PC-3 (cell line): ENCODE results near the gene LTA4H. TPM values are rescaled to one million over a fixed set of nuclear protein-coding genes. Genes with fewer than 3 reads are reported as not detected.

Experiments
- ATAC-seq: fragments of 200-7000 bp; cut with Tn5 transposase; 2 replicates; pipeline ENCODE4 v1.9.1; 2020; ENCODE audit warnings: mild to moderate bottlenecking, moderate library complexity
- BruUV-seq: library from RNA; stranded (reverse); fragments of 400-500 nt; replicated peaks from 2 replicates; lab custom pipeline; 2021; lab: Mats Ljungman, UMichigan
- CTCF ChIA-PET: fragments of 300-600 bp; sonication (Branson Sonifier 250); formaldehyde crosslinking; loops from one replicate; lab custom pipeline; 2022; ENCODE audit warnings: antibody characterized with exemption; lab: Charles Lee
- POLR2A ChIA-PET: fragments of 300-600 bp; sonication (Branson Sonifier 250); formaldehyde crosslinking; loops from one replicate; lab custom pipeline; 2022; ENCODE audit warnings: antibody characterized with exemption; ENCODE audit not compliant: unreplicated experiment; lab: Charles Lee
- DNase-seq: peaks from one replicate; pipeline ENCODE4 v3.0.0-alpha.2; 2015
- H2AFZ ChIP-seq: fragments of 300-600 bp; sonication (generic); 2 replicates; pipeline ENCODE4 v1.6.0; 2016; ENCODE audit warnings: antibody characterized with exemption, low read length
- H3F3A ChIP-seq: fragments of 300-600 bp; sonication (generic); one replicate; pipeline ENCODE4 v1.6.0; 2017; ENCODE audit warnings: antibody characterized with exemption, low read length, control low read depth, mild to moderate bottlenecking; ENCODE audit not compliant: unreplicated experiment
- H3K27ac ChIP-seq: fragments of 300-600 bp; sonication (generic); 2 replicates; pipeline ENCODE4 v1.5.1; 2016; ENCODE audit warnings: mild to moderate bottlenecking, low read length
- H3K27me3 ChIP-seq: fragments of 300-600 bp; sonication (generic); 2 replicates; pipeline ENCODE4 v1.6.1; 2016; ENCODE audit warnings: low read length, mixed read lengths
- H3K36me3 ChIP-seq: fragments of 300-600 bp; sonication (generic); 2 replicates; pipeline ENCODE4 v1.6.1; 2016; ENCODE audit warnings: low read depth, mixed run types, low read length, mixed read lengths
- H3K4me1 ChIP-seq: fragments of 300-600 bp; sonication (generic); 2 replicates; pipeline ENCODE4 v1.5.1; 2016; ENCODE audit warnings: low read length; ENCODE audit not compliant: insufficient read depth
- H3K4me2 ChIP-seq: fragments of 300-600 bp; sonication (generic); 2 replicates; pipeline ENCODE4 v1.6.0; 2016; ENCODE audit warnings: low read length
- H3K4me3 ChIP-seq: fragments of 300-600 bp; sonication (generic); 2 replicates; pipeline ENCODE4 v1.5.1; 2016; ENCODE audit warnings: mild to moderate bottlenecking, low read length, mixed read lengths
- H3K79me2 ChIP-seq: fragments of 300-600 bp; sonication (generic); 2 replicates; pipeline ENCODE4 v1.6.1; 2017; ENCODE audit warnings: low read length, mixed read lengths
- H3K9ac ChIP-seq: fragments of 300-600 bp; sonication (generic); 2 replicates; pipeline ENCODE4 v1.6.0; 2016; ENCODE audit warnings: mild to moderate bottlenecking, low read length
- H3K9me2 ChIP-seq: fragments of 300-600 bp; sonication (generic); replicated peaks from 2 replicates; pipeline ENCODE4 v1.6.1; 2016; ENCODE audit warnings: mixed run types, low read length, mixed read lengths
- H3K9me3 ChIP-seq: fragments of 300-600 bp; sonication (generic); 2 replicates; pipeline ENCODE4 v1.6.1; 2016; ENCODE audit warnings: low read length, mixed read lengths
- H4K20me1 ChIP-seq: fragments of 300-600 bp; sonication (generic); 2 replicates; pipeline ENCODE4 v1.6.1; 2016; ENCODE audit warnings: low read length, mixed read lengths
- CTCF ChIP-seq: fragments of 300-600 bp; sonication (generic); conservative IDR thresholded peaks from 2 replicates; pipeline ENCODE4 v1.5.1; 2017; ENCODE audit warnings: antibody characterized with exemption, low read depth, mild to moderate bottlenecking, low read length
- EZH2 ChIP-seq: fragments of 300-600 bp; sonication (generic); IDR thresholded peaks from one replicate; pipeline ENCODE4 v1.6.1; 2017; ENCODE audit warnings: antibody characterized with exemption, mild to moderate bottlenecking, low read length; ENCODE audit not compliant: unreplicated experiment
- EZH2phosphoT487 ChIP-seq: fragments of 300-600 bp; sonication (generic); IDR thresholded peaks from 2 replicates; pipeline ENCODE4 v1.6.1; 2018; ENCODE audit warnings: mild to moderate bottlenecking, antibody characterized with exemption, low read length, borderline replicate concordance
- intact Hi-C: fragments of 100-400 bp; cut with micrococcal nuclease; formaldehyde crosslinking; loops from 2 replicates; pipeline ENCODE4 v1.9.0; 2023
- total RNA-seq: library from RNA; depleted of rRNA; stranded (reverse); fragments of >200 nt; gene quantifications from 2 replicates; pipeline ENCODE4 v1.2.3, GENCODE V29; 2014

The LTA4H gene
- total RNA-seq, 1 experiment from 2014 or later, result 58.4 TPM

- no peak for ATAC-seq
- Histone ChIP-seq H3K9me2 (no peaks in the 10 kb centered on the region), H3K4me3 (no peak overlapping the region), H3K9me3 (no peaks in the 10 kb centered on the region), H2AFZ (no peak overlapping the region), H3K79me2 (no peaks in the 10 kb centered on the region), H3F3A (no peaks in the 10 kb centered on the region), H3K4me2 (no peak overlapping the region), H3K4me1 (no peaks in the 10 kb centered on the region), H3K36me3 (no peaks in the 10 kb centered on the region), H3K9ac (no peak overlapping the region), H3K27me3 (no peaks in the 10 kb centered on the region), H4K20me1 (no peaks in the 10 kb centered on the region), H3K27ac (no peak overlapping the region)
- TF ChIP-seq CTCF (no peak), EZH2 (no peak), EZH2phosphoT487 (no peak)
- ChIA-PET POLR2A (no interaction called here), CTCF (no interaction called here)
- DNase-seq, result no peak
- intact Hi-C loops, result no loop called here
- no TSS peak for BruUV-seq
Observed at GRCh38 chr12:95980437-95980836, 55.0 kb downstream of the LTA4H start.

- Histone ChIP-seq H3K27ac (no peak overlapping the region), H4K20me1 (no peaks in the 10 kb centered on the region), H3K36me3 (no peaks in the 10 kb centered on the region), H3K9ac (no peak overlapping the region), H2AFZ (no peak overlapping the region), H3F3A (no peaks in the 10 kb centered on the region), H3K9me2 (no peaks in the 10 kb centered on the region), H3K79me2 (no peaks in the 10 kb centered on the region), H3K4me2 (no peak overlapping the region), H3K27me3 (no peaks in the 10 kb centered on the region), H3K4me3 (no peak overlapping the region), H3K4me1 (no peaks in the 10 kb centered on the region), H3K9me3 (no peaks in the 10 kb centered on the region)
- ChIA-PET POLR2A (no interaction called here), CTCF (no interaction called here)
- intact Hi-C loops, result no loop called here
- no TSS peak for BruUV-seq
- DNase-seq, result no peak
- TF ChIP-seq EZH2phosphoT487 (no peak), EZH2 (no peak), CTCF (no peak)
- ATAC-seq, result no peak
Observed at GRCh38 chr12:95978774-95979173, 56.6 kb downstream of the LTA4H start.

GRCh38 chr12:95978351-95978750, 57.0 kb downstream of the LTA4H start:
- POLR2A ChIA-PET, result no interaction called here
- Histone ChIP-seq H3K36me3 (no peaks in the 10 kb centered on the region), H3K9me3 (no peaks in the 10 kb centered on the region), H3K27me3 (no peaks in the 10 kb centered on the region), H3K4me1 (no peaks in the 10 kb centered on the region), H3K9me2 (no peaks in the 10 kb centered on the region), H3K4me3 (no peak overlapping the region), H2AFZ (no peak overlapping the region), H3K9ac (no peak overlapping the region), H3K27ac (no peak overlapping the region), H3K4me2 (no peak overlapping the region), H3K79me2 (no peaks in the 10 kb centered on the region), H4K20me1 (no peaks in the 10 kb centered on the region), H3F3A (no peaks in the 10 kb centered on the region)
- intact Hi-C loops, result no loop called here
- no peak for DNase-seq
- TF ChIP-seq EZH2, result no peak
- no TSS peak for BruUV-seq
- no peak for ATAC-seq
- CTCF ChIA-PET, result no interaction called here
